ENCODE results near the gene LRP1.

- no peak for TF ChIP-seq CTCF (IDR thresholded peaks at IDR 0.05)
- no peak for TF ChIP-seq POLR2A (IDR thresholded peaks at IDR 0.05)
Observed at GRCh38 chr12:57162553-57163125, 34.4 kb downstream of the LRP1 start.

Measured in Peyer's patch (tissue), 4 donors.